Stimulated activated CD4-positive, alpha-beta T cell treated with anti-CD3 and anti-CD28 coated beads, TNF-alpha, amount 100 ng/mL, for 1 hour (primary cell): ENCODE results near the gene RNF150.

Experiments used
- DNase-seq, 3 donors: peaks; one replicate each; pipeline ENCODE4 v3.0.0-alpha.2; 2020; ENCODE audit warnings: low read depth in 3 of 3, low spot score in 1 of 3

Gene RNF150

GRCh38 chr4:140869446-140869845, 263.8 kb downstream of the RNF150 start:
- no peak for DNase-seq

- DNase-seq = no peak
These were observed 265.9 kb downstream of the RNF150 start for GRCh38 chr4:140867356-140867755.

- no peak for DNase-seq
These were observed 266.7 kb downstream of the RNF150 start for GRCh38 chr4:140866492-140867005.

GRCh38 chr4:140865253-140866217, 267.7 kb downstream of the RNF150 start:
- DNase-seq = no peak

- no peak for DNase-seq
These were observed 270.1 kb downstream of the RNF150 start for GRCh38 chr4:140863197-140863596.

- DNase-seq = no peak
These were observed 271.2 kb downstream of the RNF150 start for GRCh38 chr4:140862177-140862442.

GRCh38 chr4:140861359-140862176, 271.7 kb downstream of the RNF150 start:
- DNase-seq = peak in 1 of 3 donors; percentile 2

- DNase-seq = no peak
These were observed 274.4 kb downstream of the RNF150 start for GRCh38 chr4:140858897-140859296.

GRCh38 chr4:140857111-140857510, 276.2 kb downstream of the RNF150 start:
- DNase-seq = no peak

- no peak for DNase-seq
These were observed 276.6 kb downstream of the RNF150 start for GRCh38 chr4:140856621-140857062.

- DNase-seq = no peak
These were observed 279.1 kb downstream of the RNF150 start for GRCh38 chr4:140854168-140854567.

- no peak for DNase-seq
These were observed 281.5 kb downstream of the RNF150 start for GRCh38 chr4:140851804-140852203.

GRCh38 chr4:140851032-140851636, 282.1 kb downstream of the RNF150 start:
- DNase-seq = no peak

GRCh38 chr4:140849526-140849925, 283.7 kb downstream of the RNF150 start:
- DNase-seq = no peak

GRCh38 chr4:140846736-140847135, 286.5 kb downstream of the RNF150 start:
- DNase-seq = no peak

- no peak for DNase-seq
These were observed 289.2 kb downstream of the RNF150 start for GRCh38 chr4:140844061-140844460.

- DNase-seq = no peak
These were observed 292.1 kb downstream of the RNF150 start for GRCh38 chr4:140841186-140841585.

- no peak for DNase-seq
These were observed 293.1 kb downstream of the RNF150 start for GRCh38 chr4:140839888-140840790.

- DNase-seq = no peak
These were observed 293.9 kb downstream of the RNF150 start for GRCh38 chr4:140839406-140839805.

GRCh38 chr4:140837736-140838135, 295.5 kb downstream of the RNF150 start:
- no peak for DNase-seq
